ENCODE results near the gene SLAMF1.
"Not testable (repeated sequence)": the region's sequence is repeated elsewhere in the genome, so short reads cannot be mapped to it uniquely, and the experiment has no call there.

The SLAMF1 gene

DNA sequence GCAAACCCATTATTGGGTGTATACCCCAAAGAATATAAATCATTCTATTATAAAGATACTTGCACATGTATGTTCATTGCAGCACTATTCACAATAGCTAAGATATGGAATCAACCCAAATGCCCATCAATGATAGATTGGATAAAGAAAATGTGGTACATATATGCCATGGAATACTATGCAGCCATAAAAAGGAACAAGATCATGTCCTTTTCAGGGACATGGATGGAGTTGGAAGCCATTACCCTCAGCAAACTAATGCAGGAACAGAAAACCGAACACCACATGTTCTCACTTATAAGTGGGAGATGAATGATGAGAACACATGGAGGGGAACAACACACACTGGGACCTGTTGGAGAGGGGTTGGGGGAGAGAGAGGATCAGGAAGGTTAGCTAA, 83.6 kb downstream of the SLAMF1 start:
- DNase-seq (ENCODE audit: low spot score): not testable (repeated sequence)

DNA sequence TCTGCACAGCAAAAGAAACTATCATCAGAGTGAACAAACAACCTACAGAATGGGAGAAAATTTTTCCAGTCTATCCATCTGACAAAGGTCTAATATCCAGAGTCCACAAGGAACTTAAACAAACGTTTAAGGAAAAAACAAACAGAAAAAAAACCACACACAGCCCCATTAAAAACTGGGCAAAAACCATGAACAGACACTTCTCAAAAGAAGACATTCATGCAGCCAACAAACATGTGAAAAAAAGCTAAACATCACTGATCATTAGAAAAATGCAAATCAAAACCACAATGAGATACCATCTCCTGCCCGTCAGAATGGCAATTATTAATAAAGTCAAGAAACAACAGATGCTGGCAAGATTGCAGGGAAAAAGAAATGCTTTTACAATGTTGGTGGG, 84.1 kb downstream of the SLAMF1 start:
- DNase-seq (ENCODE audit: low spot score): not testable (repeated sequence)

DNA sequence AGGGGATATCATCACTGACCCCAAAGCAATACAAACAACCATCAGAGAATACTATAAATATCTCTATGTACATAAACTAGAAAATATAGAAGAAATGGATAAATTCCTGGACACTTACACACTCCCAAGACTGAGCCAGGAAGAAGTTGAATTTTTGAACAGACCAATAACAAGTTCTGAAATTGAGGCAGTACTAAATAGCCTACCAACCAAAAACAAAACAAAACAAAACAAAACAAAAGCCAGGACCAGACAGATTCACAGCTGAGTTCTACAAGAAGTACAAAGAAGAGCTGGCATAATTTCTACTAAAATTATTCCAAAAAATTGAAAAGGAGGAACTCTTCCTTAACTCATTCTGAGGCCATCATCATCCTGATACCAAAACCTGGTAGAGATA, 86.0 kb downstream of the SLAMF1 start:
- DNase-seq (ENCODE audit: low spot score): no peak

DNA sequence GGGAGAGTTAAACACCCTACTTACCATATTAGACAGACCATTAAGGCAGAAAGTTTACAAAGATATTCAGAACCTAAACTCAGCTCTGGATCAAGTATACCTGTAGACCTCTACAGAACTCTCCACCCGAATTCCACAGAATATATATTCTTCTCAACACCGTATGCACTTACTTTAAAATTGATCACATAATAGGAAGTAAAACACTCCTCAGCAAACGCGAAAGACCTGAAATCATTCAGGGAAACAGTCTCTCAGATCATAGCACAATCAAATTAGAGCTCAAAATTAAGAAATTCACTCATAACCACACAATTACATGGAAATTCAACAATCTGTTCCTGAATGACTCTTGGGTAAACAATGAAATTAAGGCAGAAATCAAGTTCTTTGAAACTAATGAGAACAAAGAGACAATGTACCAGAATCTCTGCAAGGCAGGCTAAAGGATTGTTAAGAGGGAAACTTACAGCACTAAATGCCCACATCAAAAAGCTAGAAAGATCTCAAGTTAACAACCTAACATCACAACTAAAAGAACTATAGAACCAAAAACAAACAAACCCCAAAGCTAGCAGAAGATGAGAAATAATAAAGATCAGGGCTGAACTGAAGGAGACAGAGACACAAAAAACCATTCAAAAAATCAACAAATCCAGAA, 86.7 kb downstream of the SLAMF1 start:
- DNase-seq (ENCODE audit: low spot score): no peak

DNA sequence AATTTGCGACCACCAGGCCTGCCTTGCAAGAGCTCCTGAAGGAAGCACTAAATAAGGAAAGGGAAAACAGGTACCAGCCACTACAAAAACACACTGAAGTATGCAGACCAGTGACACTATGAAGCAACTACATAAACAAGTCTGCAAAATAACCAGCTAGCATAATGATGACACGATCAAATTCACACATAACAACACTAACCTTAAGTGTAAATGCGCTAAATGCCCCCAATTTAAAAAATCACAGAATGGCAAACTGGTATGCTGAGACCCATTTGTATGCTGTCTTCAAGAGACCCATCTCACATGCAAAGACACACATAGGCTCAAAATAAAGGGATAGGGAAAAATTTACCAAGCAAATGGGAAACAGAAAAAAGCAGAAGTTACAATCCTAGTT, 87.4 kb downstream of the SLAMF1 start:
- DNase-seq (ENCODE audit: low spot score): not testable (repeated sequence)

DNA sequence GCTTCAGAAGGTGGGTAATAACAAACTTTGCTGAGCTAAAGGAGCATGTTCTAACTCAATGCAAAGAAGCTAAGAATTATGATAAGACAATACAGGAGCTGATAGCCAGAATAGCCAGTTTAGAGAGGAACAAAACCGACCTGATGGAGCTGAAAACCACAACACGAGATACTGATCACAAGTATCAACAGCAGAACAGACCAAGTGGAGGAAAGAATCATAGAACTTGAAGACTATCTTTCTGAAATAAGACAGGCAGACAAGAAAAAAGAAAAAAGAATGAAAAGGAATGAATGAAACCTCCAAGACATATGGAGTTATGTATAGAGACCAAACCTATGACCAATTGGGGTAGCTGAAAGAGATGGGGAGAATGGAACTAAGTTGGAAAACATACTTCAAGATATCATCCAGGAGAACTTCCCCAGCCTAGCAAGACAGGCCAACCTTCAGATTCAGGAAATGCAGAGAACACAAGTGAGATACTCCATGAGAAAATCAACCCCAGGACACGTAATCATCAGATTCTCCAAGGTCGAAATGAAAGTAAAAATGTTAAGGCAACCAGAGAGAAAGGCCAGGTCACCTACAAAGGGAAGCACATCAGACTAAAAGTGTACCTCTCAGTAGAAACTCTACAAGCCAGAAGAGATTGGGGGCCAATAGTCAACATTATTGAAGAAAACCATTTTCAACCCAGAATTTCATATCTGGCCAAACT, 88.0 kb downstream of the SLAMF1 start:
- DNase-seq (ENCODE audit: low spot score): no peak

Measured in Ammon's horn (tissue), 1 donor.